ENCODE data around the gene IRX6.

IRX6 gene

GRCh38 chr16:55297062-55297909, 26.7 kb upstream of the IRX6 start:
- peak; percentile 29 for DNase-seq (ENCODE audit: extremely low spot score)
- CTCF ChIA-PET = no interaction called here
- POLR2A ChIA-PET = no interaction called here

GRCh38 chr16:55297910-55298479, 26.0 kb upstream of the IRX6 start:
- POLR2A ChIA-PET = no interaction called here
- CTCF ChIA-PET = no interaction called here
- no peak for DNase-seq (ENCODE audit: extremely low spot score)
- TF ChIP-seq NFRKB (IDR thresholded peaks at IDR 0.05) = no peak
- TF ChIP-seq SUZ12 (IDR thresholded peaks at IDR 0.05) = no peak
- no peak for TF ChIP-seq SP1 (IDR thresholded peaks at IDR 0.05)
- no peak for TF ChIP-seq FOXK2 (IDR thresholded peaks at IDR 0.05)
- no peak for TF ChIP-seq ELF4 (IDR thresholded peaks at IDR 0.05)
- no peak for TF ChIP-seq PKNOX1 (IDR thresholded peaks at IDR 0.05)
- TF ChIP-seq FOXM1 (IDR thresholded peaks at IDR 0.05; ENCODE audit: borderline replicate concordance) = no peak
- no peak for TF ChIP-seq TARDBP (IDR thresholded peaks at IDR 0.05)
- no peak for TF ChIP-seq CTBP1 (IDR thresholded peaks at IDR 0.05; ENCODE audit: borderline replicate concordance)
- TF ChIP-seq HDGF (IDR thresholded peaks at IDR 0.05; ENCODE audit: borderline replicate concordance) = no peak
- no peak for TF ChIP-seq ARNT (IDR thresholded peaks at IDR 0.05)
- TF ChIP-seq L3MBTL2 (conservative IDR thresholded peaks at IDR 0.05) = no peak
- TF ChIP-seq LEF1 (IDR thresholded peaks at IDR 0.05; ENCODE audit: borderline replicate concordance) = no peak
- TF ChIP-seq ZNF384 (IDR thresholded peaks at IDR 0.05) = no peak
- TF ChIP-seq BHLHE40 (IDR thresholded peaks at IDR 0.05; ENCODE audit: borderline replicate concordance) = no peak
- no peak for TF ChIP-seq FOXA1 (IDR thresholded peaks at IDR 0.05)

More at GRCh38 chr16:55297062-55297909, 26.7 kb upstream of the IRX6 start:
- TF ChIP-seq LEF1 (IDR thresholded peaks at IDR 0.05; ENCODE audit: borderline replicate concordance) (no peak), ELF4 (IDR thresholded peaks at IDR 0.05) (no peak), BHLHE40 (IDR thresholded peaks at IDR 0.05; ENCODE audit: borderline replicate concordance) (no peak), CTBP1 (IDR thresholded peaks at IDR 0.05; ENCODE audit: borderline replicate concordance) (no peak), FOXK2 (IDR thresholded peaks at IDR 0.05) (no peak), SP1 (IDR thresholded peaks at IDR 0.05) (no peak), TARDBP (IDR thresholded peaks at IDR 0.05) (no peak)

GRCh38 chr16:55301385-55302008, 22.5 kb upstream of the IRX6 start:
- POLR2A ChIA-PET = no interaction called here
- TF ChIP-seq ARNT (IDR thresholded peaks at IDR 0.05) = 0 out of 2 replicates have a peak, but pooled peaks have one; percentile 30
- peak; percentile 64; the same call in 1 of the 2 replicates for TF ChIP-seq PKNOX1 (IDR thresholded peaks at IDR 0.05)
- no peak for TF ChIP-seq ZNF384 (IDR thresholded peaks at IDR 0.05)
- DNase-seq (ENCODE audit: extremely low spot score) = no peak
- CTCF ChIA-PET = interaction anchor here (0.6 kb wide), 1 partner anchor 49 kb away, joined by 3 read pairs; no protein-coding TSS in a partner anchor

GRCh38 chr16:55302635-55303034, 21.4 kb upstream of the IRX6 start:
- peak; percentile 10 for DNase-seq (ENCODE audit: extremely low spot score)
- ChIA-PET CTCF (interaction anchor here (1.1 kb wide), 1 partner anchor 345 kb away, joined by 4 read pairs; no protein-coding TSS in a partner anchor), POLR2A (no interaction called here)
- 0 out of 2 replicates have a peak, but pooled peaks have one; percentile 24 for TF ChIP-seq L3MBTL2 (conservative IDR thresholded peaks at IDR 0.05)
- TF ChIP-seq FOXM1 (IDR thresholded peaks at IDR 0.05; ENCODE audit: borderline replicate concordance) = no peak

- TF ChIP-seq L3MBTL2 (conservative IDR thresholded peaks at IDR 0.05) (no peak), FOXK2 (IDR thresholded peaks at IDR 0.05) (no peak), ZNF384 (IDR thresholded peaks at IDR 0.05) (no peak), PKNOX1 (IDR thresholded peaks at IDR 0.05) (no peak)
- no peak for DNase-seq (ENCODE audit: extremely low spot score)
- ChIA-PET POLR2A (no interaction called here), CTCF (no interaction called here)
Observed at GRCh38 chr16:55308973-55309372, 15.0 kb upstream of the IRX6 start.

GRCh38 chr16:55322327-55322726, 1.7 kb upstream of the IRX6 start:
- POLR2A ChIA-PET = no interaction called here
- no peak for TF ChIP-seq HDGF (IDR thresholded peaks at IDR 0.05; ENCODE audit: borderline replicate concordance)
- no peak for TF ChIP-seq PKNOX1 (IDR thresholded peaks at IDR 0.05)
- no peak for TF ChIP-seq L3MBTL2 (conservative IDR thresholded peaks at IDR 0.05)
- TF ChIP-seq ARNT (IDR thresholded peaks at IDR 0.05) = no peak
- no peak for TF ChIP-seq FOXK2 (IDR thresholded peaks at IDR 0.05)
- TF ChIP-seq LEF1 (IDR thresholded peaks at IDR 0.05; ENCODE audit: borderline replicate concordance) = no peak
- TF ChIP-seq SP1 (IDR thresholded peaks at IDR 0.05) = no peak
- no peak for TF ChIP-seq CTBP1 (IDR thresholded peaks at IDR 0.05; ENCODE audit: borderline replicate concordance)
- TF ChIP-seq SUZ12 (IDR thresholded peaks at IDR 0.05) = no peak
- TF ChIP-seq TARDBP (IDR thresholded peaks at IDR 0.05) = no peak
- TF ChIP-seq FOXA1 (IDR thresholded peaks at IDR 0.05) = no peak
- CTCF ChIA-PET = interaction anchor here (1.0 to 1.5 kb wide), 2 partner anchors 9 to 287 kb away, joined by 3 to 5 read pairs; no protein-coding TSS in a partner anchor
- no peak for DNase-seq (ENCODE audit: extremely low spot score)
